CD14-positive monocyte (primary cell): ENCODE data around the gene FGFR2. TPM values are rescaled to one million over a fixed set of nuclear protein-coding genes. Genes with fewer than 3 reads are reported as not detected.

ENCODE experiments used
- DNase-seq, 3 donors: peaks; one replicate each; pipeline ENCODE4 v3.0.0-alpha.2; 2011 to 2022
- H2AFZ ChIP-seq: 2 replicates; pipeline ENCODE4 v1.6.0; 2012; ENCODE audit warnings: mild to moderate bottlenecking, low read depth, low read length, inconsistent platforms; ENCODE audit not compliant: insufficient read depth, poor library complexity, severe bottlenecking
- H3K27ac ChIP-seq, 2 donors: 1 replicate in 1 of 2; 2 replicates in 1 of 2; pipeline ENCODE4 v1.5.1; 2012 to 2013; ENCODE audit warnings: low read length in 2 of 2, control low read depth in 1 of 2, inconsistent platforms in 1 of 2, low read depth in 1 of 2, mild to moderate bottlenecking in 1 of 2
- H3K27me3 ChIP-seq, 2 donors: one replicate each; pipeline versions ENCODE4 v1.6.0 to v1.6.1; 2011 to 2013; ENCODE audit warnings: low read length in 2 of 2; ENCODE audit not compliant: control insufficient read depth in 2 of 2, insufficient read depth in 2 of 2
- H3K36me3 ChIP-seq, 2 donors: replicated peaks in 1 of 2; 1 replicate in 1 of 2; 2 replicates in 1 of 2; pipeline versions ENCODE4 v1.5.1 to v1.6.1; 2012 to 2013; ENCODE audit warnings: low read length in 2 of 2, control low read depth in 1 of 2, inconsistent platforms in 1 of 2, mild to moderate bottlenecking in 1 of 2; ENCODE audit not compliant: insufficient read depth in 2 of 2, control insufficient read depth in 1 of 2
- H3K4me1 ChIP-seq, 2 donors: 1 replicate in 1 of 2; 2 replicates in 1 of 2; pipeline versions ENCODE4 v1.5.1 to v1.6.1; 2012 to 2013; ENCODE audit warnings: low read length in 2 of 2, control low read depth in 1 of 2, inconsistent platforms in 1 of 2, mild to moderate bottlenecking in 1 of 2, moderate library complexity in 1 of 2; ENCODE audit not compliant: insufficient read depth in 2 of 2, control insufficient read depth in 1 of 2
- H3K4me2 ChIP-seq: replicated peaks from 2 replicates; pipeline ENCODE3; 2012; ENCODE audit warnings: low read length, moderate library complexity, mild to moderate bottlenecking; ENCODE audit not compliant: poor library complexity, severe bottlenecking; ENCODE audit errors: extremely low read depth
- H3K4me3 ChIP-seq, 3 experiments: fragments of 200-600 bp in 1 of 3; sonication (generic) in 1 of 3; replicated peaks in 1 of 3; 1 replicate in 2 of 3; 2 replicates in 1 of 3; pipeline ENCODE4 v1.5.1; 2011 to 2013; ENCODE audit warnings: low read length in 3 of 3, mild to moderate bottlenecking in 3 of 3, control low read depth in 2 of 3, low read depth in 2 of 3, inconsistent platforms in 1 of 3, moderate library complexity in 1 of 3
- H3K79me2 ChIP-seq: 2 replicates; pipeline ENCODE4 v1.6.0; 2012; ENCODE audit warnings: mild to moderate bottlenecking, control low read depth, inconsistent platforms, low read length, moderate library complexity; ENCODE audit not compliant: insufficient read depth
- H3K9ac ChIP-seq: 2 replicates; pipeline ENCODE4 v1.6.0; 2017; ENCODE audit warnings: low read length, mild to moderate bottlenecking; ENCODE audit not compliant: insufficient read depth, poor library complexity, severe bottlenecking
- H3K9me3 ChIP-seq, 2 donors: replicated peaks in 1 of 2; 1 replicate in 1 of 2; 2 replicates in 1 of 2; pipeline versions ENCODE4 v1.5.1 to v1.6.1; 2012 to 2013; ENCODE audit warnings: low read length in 2 of 2, control low read depth in 1 of 2; ENCODE audit not compliant: control insufficient read depth in 1 of 2, insufficient read depth in 1 of 2
- H4K20me1 ChIP-seq: 2 replicates; pipeline ENCODE4 v1.6.0; 2012; ENCODE audit warnings: mild to moderate bottlenecking, low read length, control low read depth, moderate library complexity; ENCODE audit not compliant: insufficient read depth
- H3K27ac Mint-ChIP-seq, 7 donors: one replicate each; pipeline ENCODE4 v1.8.0; 2020; ENCODE audit warnings: mild to moderate bottlenecking in 7 of 7, mixed read lengths in 7 of 7, moderate library complexity in 6 of 7, inconsistent platforms in 2 of 7
- H3K27me3 Mint-ChIP-seq, 3 donors: one replicate each; pipeline ENCODE4 v1.8.0; 2021 to 2022; ENCODE audit warnings: low read depth in 3 of 3, mild to moderate bottlenecking in 3 of 3, mixed read lengths in 3 of 3, moderate library complexity in 3 of 3, inconsistent platforms in 1 of 3
- H3K36me3 Mint-ChIP-seq, 2 donors: one replicate each; pipeline ENCODE4 v1.8.0; 2020; ENCODE audit warnings: mixed read lengths in 2 of 2, inconsistent platforms in 1 of 2, mild to moderate bottlenecking in 1 of 2
- H3K4me1 Mint-ChIP-seq: one replicate; pipeline ENCODE4 v1.8.0; 2020; ENCODE audit warnings: mild to moderate bottlenecking, mixed read lengths
- H3K4me3 Mint-ChIP-seq, 2 donors: one replicate each; pipeline ENCODE4 v1.8.0; 2020; ENCODE audit warnings: mild to moderate bottlenecking in 2 of 2, mixed read lengths in 2 of 2, moderate library complexity in 1 of 2
- H3K9me3 Mint-ChIP-seq, 7 donors: one replicate each; pipeline ENCODE4 v1.8.0; 2020 to 2022; ENCODE audit warnings: mixed read lengths in 7 of 7, mild to moderate bottlenecking in 6 of 7, moderate library complexity in 6 of 7, inconsistent platforms in 2 of 7
- CTCF ChIP-seq: fragments of 200-600 bp; IDR thresholded peaks from one replicate; pipeline ENCODE4 v1.8.0; 2022; ENCODE audit warnings: antibody characterized with exemption, mild to moderate bottlenecking
- WGBS: methylation state at CpG from one replicate; pipeline ENCODE4 v1.1.5; 2013; ENCODE audit warnings: missing lambda C conversion rate; ENCODE audit not compliant: insufficient coverage; 5-methylcytosine and 5-hydroxymethylcytosine counted together
- intact Hi-C, 2 donors: fragments of 100-400 bp; cut with micrococcal nuclease; formaldehyde crosslinking; loops; one replicate each; pipeline versions ENCODE4 v1.15.0 to v1.15.1; 2023
- polyA plus RNA-seq, 3 donors: library from polyadenylated mRNA; depleted of rRNA in 1 of 3; unstranded in 2 of 3; stranded (reverse) in 1 of 3; fragments of 300-500 nt in 2 of 3; fragments of >200 nt in 1 of 3; fragmentation: Illumina TruSeq in 2 of 3; gene quantifications; 1 replicate in 2 of 3; 2 replicates in 1 of 3; pipeline ENCODE4 v1.2.3, GENCODE V29; 2012 to 2021

The FGFR2 gene
- polyA plus RNA-seq, 3 donors, result not detected

- DNase-seq, result no peak
- H3K79me2 ChIP-seq, result no peaks in the 10 kb centered on the region
- Mint-ChIP-seq H3K27me3 (peaks cover 1 to 5% (median 4%) of the 10 kb centered on the region in 3 donors), H3K4me1 (no peaks in the 10 kb centered on the region), H3K9me3 (peaks cover 0 to 8% (median 2%) of the 10 kb centered on the region in 7 donors), H3K4me3 (no peak overlapping the region), H3K36me3 (no peaks in the 10 kb centered on the region), H3K27ac (no peak overlapping the region)
- no peaks in the 10 kb centered on the region for H4K20me1 ChIP-seq
- no peak overlapping the region for H3K4me2 ChIP-seq
- TF ChIP-seq CTCF, result no peak
- no peak overlapping the region for H2AFZ ChIP-seq
- WGBS, result 94% methylated on average over 6 of the region's 8 CpGs
- no peak overlapping the region for H3K4me3 ChIP-seq
- H3K9me3 ChIP-seq, result no peaks in the 10 kb centered on the region
- H3K9ac ChIP-seq, result no peak overlapping the region
- H3K27ac ChIP-seq, result no peak overlapping the region
- H3K4me1 ChIP-seq, result no peaks in the 10 kb centered on the region
- H3K27me3 ChIP-seq, result no peaks in the 10 kb centered on the region
- no peaks in the 10 kb centered on the region for H3K36me3 ChIP-seq
- intact Hi-C loops, result no loop called here
Measured at GRCh38 chr10:121567569-121567968, 30.7 kb downstream of the FGFR2 start.

DNA sequence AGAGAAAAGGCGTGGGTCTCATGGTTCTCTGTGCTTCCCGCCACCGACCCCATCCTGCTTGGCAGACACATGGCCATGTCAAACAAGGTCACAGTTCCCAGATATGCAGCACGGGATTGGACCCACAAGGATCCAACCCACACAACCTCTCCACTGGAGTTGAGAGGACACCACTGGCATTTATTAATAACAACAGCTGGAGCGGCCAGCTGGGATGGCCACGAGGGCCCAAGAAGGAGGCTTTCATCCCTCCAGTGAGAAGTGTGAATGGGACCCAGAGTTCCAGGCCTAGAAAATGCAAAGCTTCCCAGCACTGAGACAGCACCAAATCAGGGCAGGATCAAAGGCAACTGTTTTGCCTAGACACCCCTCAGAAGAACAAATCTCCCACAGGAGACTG is 31.5 kb downstream of the FGFR2 start:
- no peak for TF ChIP-seq CTCF
- no peaks in the 10 kb centered on the region for H3K4me1 ChIP-seq
- H3K9ac ChIP-seq, result no peak overlapping the region
- no peaks in the 10 kb centered on the region for H3K79me2 ChIP-seq
- H2AFZ ChIP-seq, result no peak overlapping the region
- no peaks in the 10 kb centered on the region for H3K36me3 Mint-ChIP-seq
- peaks cover 1 to 4% (median 2%) of the 10 kb centered on the region in 3 donors for H3K27me3 Mint-ChIP-seq
- no peaks in the 10 kb centered on the region for H4K20me1 ChIP-seq
- H3K4me3 ChIP-seq, result no peak overlapping the region
- H3K4me1 Mint-ChIP-seq, result no peaks in the 10 kb centered on the region
- no peak overlapping the region for H3K27ac Mint-ChIP-seq
- no peaks in the 10 kb centered on the region for H3K27me3 ChIP-seq
- H3K9me3 Mint-ChIP-seq, result peaks cover 0 to 10% (median 2%) of the 10 kb centered on the region in 7 donors
- H3K27ac ChIP-seq, result no peak overlapping the region
- no peak overlapping the region for H3K4me2 ChIP-seq
- WGBS, result 86% methylated on average over 6 of the region's 6 CpGs
- no peak overlapping the region for H3K4me3 Mint-ChIP-seq
- H3K36me3 ChIP-seq, result no peaks in the 10 kb centered on the region
- H3K9me3 ChIP-seq, result no peaks in the 10 kb centered on the region
- intact Hi-C loops, result no loop called here
- DNase-seq, result no peak
